Lower lobe of right lung (tissue), 2 donors: Measurements from ENCODE around the gene BHLHE23. TPM values are rescaled to one million over a fixed set of nuclear protein-coding genes. Genes with fewer than 3 reads are reported as not detected.

ENCODE experiments used
- ATAC-seq, 2 donors: fragments of 200-7000 bp; cut with Tn5 transposase; one replicate each; pipeline ENCODE4 v1.9.1; 2020 to 2022; ENCODE audit warnings: mild to moderate bottlenecking in 2 of 2, moderate library complexity in 2 of 2
- DNase-seq: peaks from one replicate; pipeline ENCODE4 v3.0.0-alpha.2; 2020
- H3K27ac ChIP-seq: fragments of 200-600 bp; one replicate; pipeline ENCODE4 v1.8.0; 2022
- H3K27me3 ChIP-seq: fragments of 200-600 bp; one replicate; pipeline ENCODE4 v1.8.0; 2022; ENCODE audit warnings: low read depth
- H3K36me3 ChIP-seq: fragments of 200-600 bp; one replicate; pipeline ENCODE4 v1.8.0; 2022; ENCODE audit warnings: mild to moderate bottlenecking
- H3K4me1 ChIP-seq: fragments of 200-600 bp; one replicate; pipeline ENCODE4 v1.8.0; 2022
- H3K4me3 ChIP-seq: fragments of 200-600 bp; one replicate; pipeline ENCODE4 v1.8.0; 2022; ENCODE audit warnings: mild to moderate bottlenecking
- H3K9me3 ChIP-seq: fragments of 200-600 bp; one replicate; pipeline ENCODE4 v1.8.0; 2022
- CTCF ChIP-seq: fragments of 200-600 bp; IDR thresholded peaks from one replicate; pipeline ENCODE4 v1.8.0; 2022; ENCODE audit warnings: antibody characterized with exemption, mild to moderate bottlenecking
- intact Hi-C: fragments of 100-400 bp; cut with DNase I; formaldehyde crosslinking; loops from one replicate; pipeline ENCODE4 v1.11.0; 2022
- total RNA-seq: library from RNA; stranded (reverse); fragmentation: NEBNext Ultra II Directional; extraction: Animal tissue kit (Norgen Biotek cat#: 25700); gene quantifications from one replicate; pipeline ENCODE4 v1.2.1, GENCODE V29; 2021
- donor health status: DM: no; HTN: yes; CAD: no; lungs with severe emphysema.

The BHLHE23 gene
- total RNA-seq, 1 donor from 2014 or later, result not detected

- H3K27me3 ChIP-seq, result peaks cover 17% of the 10 kb centered on the region
- H3K4me3 ChIP-seq, result no peak overlapping the region
- no peak overlapping the region for H3K27ac ChIP-seq
- intact Hi-C loops, result no loop called here
- H3K9me3 ChIP-seq, result no peaks in the 10 kb centered on the region
- ATAC-seq, result no peak
- H3K4me1 ChIP-seq, result no peaks in the 10 kb centered on the region
- no peak for DNase-seq
- peaks cover 6% of the 10 kb centered on the region for H3K36me3 ChIP-seq
- no peak for TF ChIP-seq CTCF
These were observed 40.3 kb downstream of the BHLHE23 start for GRCh38 chr20:62966212-62967148.

GRCh38 chr20:62965363-62965771, 41.4 kb downstream of the BHLHE23 start:
- intact Hi-C loops, result no loop called here
- Histone ChIP-seq H3K4me3 (no peak overlapping the region), H3K27ac (no peak overlapping the region), H3K27me3 (peaks cover 8% of the 10 kb centered on the region), H3K9me3 (no peaks in the 10 kb centered on the region), H3K4me1 (no peaks in the 10 kb centered on the region), H3K36me3 (peaks cover 6% of the 10 kb centered on the region)
- no peak for TF ChIP-seq CTCF
- no peak for DNase-seq
- no peak for ATAC-seq

GRCh38 chr20:62964700-62965099, 42.1 kb downstream of the BHLHE23 start:
- ATAC-seq, result no peak
- DNase-seq, result no peak
- no peak for TF ChIP-seq CTCF
- intact Hi-C loops, result no loop called here
- Histone ChIP-seq H3K9me3 (no peaks in the 10 kb centered on the region), H3K27ac (no peak overlapping the region), H3K27me3 (peaks cover 4% of the 10 kb centered on the region), H3K4me1 (no peaks in the 10 kb centered on the region), H3K4me3 (no peak overlapping the region), H3K36me3 (peaks cover 6% of the 10 kb centered on the region)

GRCh38 chr20:62963614-62964397, 43.0 kb downstream of the BHLHE23 start:
- Histone ChIP-seq H3K4me1 (no peaks in the 10 kb centered on the region), H3K9me3 (no peaks in the 10 kb centered on the region), H3K27ac (no peak overlapping the region), H3K36me3 (peaks cover 6% of the 10 kb centered on the region), H3K4me3 (no peak overlapping the region), H3K27me3 (peaks cover 1% of the 10 kb centered on the region)
- DNase-seq, result no peak
- TF ChIP-seq CTCF, result no peak
- intact Hi-C loops, result no loop called here
- no peak for ATAC-seq

DNA sequence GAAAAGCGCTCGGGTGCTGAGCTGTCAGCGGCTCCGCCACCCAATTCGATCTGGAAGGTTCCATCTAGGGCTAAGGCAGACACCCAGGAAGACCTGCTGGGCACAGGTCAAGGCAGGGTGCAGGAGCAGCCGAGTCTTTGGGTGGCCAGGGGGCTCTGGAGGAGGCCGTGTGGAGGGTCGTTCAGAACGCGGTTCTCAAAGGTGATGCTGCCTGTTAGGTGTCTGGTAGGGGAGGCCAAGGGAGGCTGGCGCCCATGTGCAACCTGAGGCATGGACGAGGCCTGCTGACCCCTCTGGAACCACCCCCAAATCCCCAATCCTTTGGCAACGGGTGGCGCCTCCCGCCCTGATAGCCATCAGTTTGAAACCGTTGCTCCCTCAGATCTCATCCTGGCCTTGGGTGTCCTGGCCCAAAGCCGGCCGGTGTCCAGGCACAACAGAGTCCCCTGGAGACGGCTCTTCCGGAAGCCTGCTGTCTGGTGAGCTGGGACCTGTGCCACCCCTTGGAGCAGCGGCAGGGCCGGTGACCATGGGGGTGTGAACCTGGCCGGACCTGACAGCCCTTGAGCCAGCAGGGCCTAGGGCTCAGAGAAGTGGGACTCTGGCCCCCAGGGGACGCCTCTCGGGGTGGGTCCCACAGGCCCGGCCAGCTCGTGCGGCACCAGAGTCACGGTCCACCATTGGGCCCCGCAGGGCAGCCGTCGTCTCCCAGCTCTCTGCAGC, 43.7 kb downstream of the BHLHE23 start:
- Histone ChIP-seq H3K9me3 (no peaks in the 10 kb centered on the region), H3K36me3 (peaks cover 6% of the 10 kb centered on the region), H3K27ac (no peak overlapping the region), H3K4me1 (no peaks in the 10 kb centered on the region), H3K4me3 (no peak overlapping the region), H3K27me3 (no peaks in the 10 kb centered on the region)
- ATAC-seq, result no peak
- intact Hi-C loops, result no loop called here
- no peak for TF ChIP-seq CTCF
- no peak for DNase-seq
